Measurements from ENCODE around the gene SEC23B.

DNA sequence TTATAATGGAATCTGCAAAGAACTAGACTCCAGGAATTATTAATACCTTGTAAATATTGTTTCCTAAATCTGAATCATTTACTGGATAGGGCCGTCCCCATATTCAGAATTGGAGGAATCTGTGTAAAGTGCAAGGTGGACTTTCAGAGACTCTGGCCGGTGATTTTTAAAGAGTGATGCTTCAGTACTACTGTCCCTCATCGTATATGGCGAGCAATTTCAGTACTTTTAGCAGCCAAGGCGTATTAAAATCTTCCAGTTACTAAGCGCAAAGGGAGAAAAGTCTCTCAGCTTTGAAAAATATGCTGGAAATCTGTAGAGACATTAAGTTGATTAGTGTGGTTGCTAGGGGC lies 60.0 kb downstream of the SEC23B start:
- TF ChIP-seq CTCF (IDR thresholded peaks at IDR 0.05) (no peak), POLR2A (IDR thresholded peaks at IDR 0.05) (no peak)

Data from body of pancreas (tissue), 4 donors.